ENCODE results near the gene ISL2. TPM values are rescaled to one million over a fixed set of nuclear protein-coding genes. Genes with fewer than 3 reads are reported as not detected.
A peak's percentile ranks its signal among the peaks of the same experiment; 100 is the strongest.

The ISL2 gene
- total RNA-seq, 2 donors from 2014 or later, result 0.51 to 0.66 TPM

GRCh38 chr15:76341366-76342057 is 4.9 kb downstream of the ISL2 start:
- TF ChIP-seq CTCF (conservative IDR thresholded peaks at IDR 0.05), result no peak
- H3K27ac Mint-ChIP-seq, result no peak overlapping the region
- peaks cover 93% of the 10 kb centered on the region for H3K27me3 Mint-ChIP-seq (ENCODE audit: insufficient read depth)
- H3K4me3 Mint-ChIP-seq, result peak overlapping the region; percentile 57
- 2 to 3% methylated on average over 27 to 42 of the region's 42 CpGs for WGBS, 2 experiments (ENCODE audit: insufficient coverage in 1 of 2, insufficient read length in 1 of 2)
- no peak overlapping the region for H3K27ac ChIP-seq (ENCODE audit: low read depth, low read length)
- peak; percentile 71 for DNase-seq
- H3K9me3 ChIP-seq (ENCODE audit: control insufficient read depth, low read length), result no peaks in the 10 kb centered on the region
- H3K36me3 Mint-ChIP-seq (ENCODE audit: low read depth), result no peaks in the 10 kb centered on the region
- H3K9ac ChIP-seq (ENCODE audit: extremely low read depth, low read length, poor library complexity, severe bottlenecking), result no peak overlapping the region
- peaks cover 2% of the 10 kb centered on the region for H3K9me3 Mint-ChIP-seq
- peaks cover 36% of the 10 kb centered on the region for H3K4me1 Mint-ChIP-seq
- peak overlapping the region; percentile 72 for H3K4me3 ChIP-seq (ENCODE audit: low read length)
- peaks cover 100% of the 10 kb centered on the region for H3K27me3 ChIP-seq (ENCODE audit: control insufficient read depth, insufficient read depth, low read length, poor library complexity, severe bottlenecking)
- H3K4me1 ChIP-seq (ENCODE audit: control insufficient read depth, insufficient read depth, low read length), result peaks cover 3% of the 10 kb centered on the region
- no peaks in the 10 kb centered on the region for H3K36me3 ChIP-seq (ENCODE audit: control insufficient read depth, insufficient read depth, low read length)

- no peak overlapping the region for H3K27ac Mint-ChIP-seq
- no peaks in the 10 kb centered on the region for H3K36me3 Mint-ChIP-seq (ENCODE audit: low read depth)
- peak; percentile 14 for TF ChIP-seq CTCF (conservative IDR thresholded peaks at IDR 0.05)
- peaks cover 2% of the 10 kb centered on the region for H3K9me3 Mint-ChIP-seq
- peaks cover 31% of the 10 kb centered on the region for H3K4me1 Mint-ChIP-seq
- Histone ChIP-seq H3K9ac (ENCODE audit: extremely low read depth, low read length, poor library complexity, severe bottlenecking) (no peak overlapping the region), H3K4me1 (ENCODE audit: control insufficient read depth, insufficient read depth, low read length) (peaks cover 3% of the 10 kb centered on the region), H3K27ac (ENCODE audit: low read depth, low read length) (no peak overlapping the region), H3K9me3 (ENCODE audit: control insufficient read depth, low read length) (no peaks in the 10 kb centered on the region), H3K27me3 (ENCODE audit: control insufficient read depth, insufficient read depth, low read length, poor library complexity, severe bottlenecking) (peaks cover 100% of the 10 kb centered on the region), H3K36me3 (ENCODE audit: control insufficient read depth, insufficient read depth, low read length) (no peaks in the 10 kb centered on the region), H3K4me3 (ENCODE audit: low read length) (peak overlapping the region; percentile 36)
- 4 to 5% methylated on average over 13 to 20 of the region's 20 CpGs for WGBS, 2 experiments (ENCODE audit: insufficient coverage in 1 of 2, insufficient read length in 1 of 2)
- DNase-seq, result no peak
- H3K4me3 Mint-ChIP-seq, result peak overlapping the region; percentile 57
- H3K27me3 Mint-ChIP-seq (ENCODE audit: insufficient read depth), result peaks cover 91% of the 10 kb centered on the region
These were observed 5.4 kb downstream of the ISL2 start for GRCh38 chr15:76342058-76342381.

GRCh38 chr15:76342382-76343201 is 6.0 kb downstream of the ISL2 start:
- TF ChIP-seq CTCF (conservative IDR thresholded peaks at IDR 0.05), result no peak
- H3K27me3 Mint-ChIP-seq (ENCODE audit: insufficient read depth), result peaks cover 90% of the 10 kb centered on the region
- Histone ChIP-seq H3K9me3 (ENCODE audit: control insufficient read depth, low read length) (no peaks in the 10 kb centered on the region), H3K27ac (ENCODE audit: low read depth, low read length) (no peak overlapping the region), H3K27me3 (ENCODE audit: control insufficient read depth, insufficient read depth, low read length, poor library complexity, severe bottlenecking) (peaks cover 100% of the 10 kb centered on the region), H3K4me3 (ENCODE audit: low read length) (no peak overlapping the region), H3K9ac (ENCODE audit: extremely low read depth, low read length, poor library complexity, severe bottlenecking) (no peak overlapping the region), H3K36me3 (ENCODE audit: control insufficient read depth, insufficient read depth, low read length) (no peaks in the 10 kb centered on the region), H3K4me1 (ENCODE audit: control insufficient read depth, insufficient read depth, low read length) (peaks cover 3% of the 10 kb centered on the region)
- WGBS, 2 experiments (ENCODE audit: insufficient coverage in 1 of 2, insufficient read length in 1 of 2), result 3 to 5% methylated on average over 11 to 87 of the region's 87 CpGs
- no peaks in the 10 kb centered on the region for H3K36me3 Mint-ChIP-seq (ENCODE audit: low read depth)
- H3K4me3 Mint-ChIP-seq, result peak overlapping the region; percentile 57
- peak; percentile 84 for DNase-seq
- H3K27ac Mint-ChIP-seq, result no peak overlapping the region
- peaks cover 2% of the 10 kb centered on the region for H3K9me3 Mint-ChIP-seq
- H3K4me1 Mint-ChIP-seq, result peaks cover 28% of the 10 kb centered on the region

All from endodermal cell (in vitro differentiated cells).